Activated CD8-positive, alpha-beta T cell treated with anti-CD3 and anti-CD28 coated beads for 36 hours (primary cell): ENCODE data around the gene CCDC92B. TPM values are rescaled to one million over a fixed set of nuclear protein-coding genes. Genes with fewer than 3 reads are reported as not detected.
"Not testable (repeated sequence)": the region's sequence is repeated elsewhere in the genome, so short reads cannot be mapped to it uniquely, and the experiment has no call there.

Experiments used
- ATAC-seq: fragments of 200-7000 bp; cut with Tn5 transposase; one replicate; pipeline ENCODE4 v1.10.0; 2021; ENCODE audit warnings: mild to moderate bottlenecking, moderate library complexity
- CTCF ChIA-PET: fragments of 350-600 bp; sonication (Branson Sonifier 250); formaldehyde crosslinking; loops from one replicate; lab custom pipeline; 2021; ENCODE audit warnings: antibody characterized with exemption; lab: Charles Lee
- POLR2A ChIA-PET: fragments of 350-600 bp; sonication (Branson Sonifier 250); formaldehyde crosslinking; loops from one replicate; lab custom pipeline; 2021; ENCODE audit warnings: antibody characterized with exemption; lab: Charles Lee
- DNase-seq: peaks from one replicate; pipeline ENCODE4 v3.0.0-alpha.2; 2020
- H3K27ac Mint-ChIP-seq: one replicate; pipeline ENCODE4 v1.8.0; 2021; ENCODE audit warnings: mild to moderate bottlenecking, mixed read lengths
- H3K27me3 Mint-ChIP-seq: one replicate; pipeline ENCODE4 v1.8.0; 2021; ENCODE audit warnings: mixed read lengths
- H3K36me3 Mint-ChIP-seq: one replicate; pipeline ENCODE4 v1.8.0; 2021; ENCODE audit warnings: low read depth, mixed read lengths
- H3K4me1 Mint-ChIP-seq: one replicate; pipeline ENCODE4 v1.8.0; 2021; ENCODE audit warnings: low read depth, mixed read lengths
- H3K4me3 Mint-ChIP-seq: one replicate; pipeline ENCODE4 v1.8.0; 2021; ENCODE audit warnings: mild to moderate bottlenecking, moderate library complexity, mixed read lengths
- H3K9me3 Mint-ChIP-seq: one replicate; pipeline ENCODE4 v1.8.0; 2021; ENCODE audit warnings: mixed read lengths
- intact Hi-C: fragments of 100-400 bp; cut with micrococcal nuclease; formaldehyde crosslinking; loops from one replicate; pipeline ENCODE4 v1.10.0; 2022
- total RNA-seq, 2 experiments: library from RNA; stranded (reverse); gene quantifications; one replicate each; pipeline ENCODE4 v1.2.3, GENCODE V29; 2021
- TF ChIP-seq, protein P1 (sequence below): fragments of 200-600 bp; IDR thresholded peaks from one replicate; pipeline ENCODE4 v1.8.0; 2022; ENCODE audit warnings: antibody characterized with exemption, mild to moderate bottlenecking

The CCDC92B gene
- total RNA-seq, 2 experiments from 2014 or later = 0.09 TPM; not detected in 1

DNA sequence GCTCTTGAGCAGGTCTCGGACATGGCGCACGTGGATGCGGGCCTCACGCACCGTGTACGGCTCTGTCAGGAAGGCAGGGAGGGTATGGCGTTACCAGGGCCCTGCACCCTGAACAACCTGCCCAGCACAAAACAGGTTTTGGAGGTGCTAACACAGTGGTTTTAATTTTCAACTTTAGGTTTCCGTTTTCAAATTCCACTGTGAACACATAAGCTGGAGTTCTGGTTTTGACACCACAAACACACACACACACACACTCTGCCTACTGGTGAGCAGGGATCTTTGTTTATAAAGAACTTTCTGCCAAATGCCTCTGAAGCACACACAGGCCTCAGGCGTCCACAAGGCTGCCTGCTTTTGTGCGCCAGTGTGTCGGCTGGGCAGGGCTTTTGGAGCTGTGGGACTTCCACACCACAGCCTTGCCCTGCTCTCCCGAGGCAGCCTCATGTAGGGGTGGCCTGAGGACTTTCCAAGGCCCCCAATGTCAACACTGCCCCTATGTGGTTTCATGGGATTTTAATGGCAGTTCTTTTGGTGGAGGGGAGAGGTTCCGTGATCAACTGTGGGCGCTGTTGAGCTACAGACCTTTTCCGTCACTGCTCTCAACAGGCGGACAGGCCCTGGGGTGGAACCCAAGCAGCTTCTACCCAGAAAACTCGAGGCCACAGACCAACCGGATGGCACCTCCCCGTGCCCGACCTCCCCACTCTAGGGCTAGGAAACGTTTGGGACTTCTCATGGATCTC lies 47.3 kb downstream of the CCDC92B start:
- ChIA-PET CTCF (no interaction called here), POLR2A (interaction anchor here (0.7 to 1.9 kb wide), 5 partner anchors 9 to 22 kb away, joined by 3 to 6 read pairs (median 3); no protein-coding TSS in a partner anchor)
- intact Hi-C loops = no loop called here
- DNase-seq = no peak
- no peak overlapping the region for H3K27ac Mint-ChIP-seq
- TF ChIP-seq, protein P1, sequence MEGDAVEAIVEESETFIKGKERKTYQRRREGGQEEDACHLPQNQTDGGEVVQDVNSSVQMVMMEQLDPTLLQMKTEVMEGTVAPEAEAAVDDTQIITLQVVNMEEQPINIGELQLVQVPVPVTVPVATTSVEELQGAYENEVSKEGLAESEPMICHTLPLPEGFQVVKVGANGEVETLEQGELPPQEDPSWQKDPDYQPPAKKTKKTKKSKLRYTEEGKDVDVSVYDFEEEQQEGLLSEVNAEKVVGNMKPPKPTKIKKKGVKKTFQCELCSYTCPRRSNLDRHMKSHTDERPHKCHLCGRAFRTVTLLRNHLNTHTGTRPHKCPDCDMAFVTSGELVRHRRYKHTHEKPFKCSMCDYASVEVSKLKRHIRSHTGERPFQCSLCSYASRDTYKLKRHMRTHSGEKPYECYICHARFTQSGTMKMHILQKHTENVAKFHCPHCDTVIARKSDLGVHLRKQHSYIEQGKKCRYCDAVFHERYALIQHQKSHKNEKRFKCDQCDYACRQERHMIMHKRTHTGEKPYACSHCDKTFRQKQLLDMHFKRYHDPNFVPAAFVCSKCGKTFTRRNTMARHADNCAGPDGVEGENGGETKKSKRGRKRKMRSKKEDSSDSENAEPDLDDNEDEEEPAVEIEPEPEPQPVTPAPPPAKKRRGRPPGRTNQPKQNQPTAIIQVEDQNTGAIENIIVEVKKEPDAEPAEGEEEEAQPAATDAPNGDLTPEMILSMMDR = no peak
- no peak for ATAC-seq
- H3K9me3 Mint-ChIP-seq = no peaks in the 10 kb centered on the region
- no peaks in the 10 kb centered on the region for H3K27me3 Mint-ChIP-seq
- H3K36me3 Mint-ChIP-seq = peaks cover 29% of the 10 kb centered on the region
- H3K4me3 Mint-ChIP-seq = no peak overlapping the region
- H3K4me1 Mint-ChIP-seq = peaks cover 7% of the 10 kb centered on the region

DNA sequence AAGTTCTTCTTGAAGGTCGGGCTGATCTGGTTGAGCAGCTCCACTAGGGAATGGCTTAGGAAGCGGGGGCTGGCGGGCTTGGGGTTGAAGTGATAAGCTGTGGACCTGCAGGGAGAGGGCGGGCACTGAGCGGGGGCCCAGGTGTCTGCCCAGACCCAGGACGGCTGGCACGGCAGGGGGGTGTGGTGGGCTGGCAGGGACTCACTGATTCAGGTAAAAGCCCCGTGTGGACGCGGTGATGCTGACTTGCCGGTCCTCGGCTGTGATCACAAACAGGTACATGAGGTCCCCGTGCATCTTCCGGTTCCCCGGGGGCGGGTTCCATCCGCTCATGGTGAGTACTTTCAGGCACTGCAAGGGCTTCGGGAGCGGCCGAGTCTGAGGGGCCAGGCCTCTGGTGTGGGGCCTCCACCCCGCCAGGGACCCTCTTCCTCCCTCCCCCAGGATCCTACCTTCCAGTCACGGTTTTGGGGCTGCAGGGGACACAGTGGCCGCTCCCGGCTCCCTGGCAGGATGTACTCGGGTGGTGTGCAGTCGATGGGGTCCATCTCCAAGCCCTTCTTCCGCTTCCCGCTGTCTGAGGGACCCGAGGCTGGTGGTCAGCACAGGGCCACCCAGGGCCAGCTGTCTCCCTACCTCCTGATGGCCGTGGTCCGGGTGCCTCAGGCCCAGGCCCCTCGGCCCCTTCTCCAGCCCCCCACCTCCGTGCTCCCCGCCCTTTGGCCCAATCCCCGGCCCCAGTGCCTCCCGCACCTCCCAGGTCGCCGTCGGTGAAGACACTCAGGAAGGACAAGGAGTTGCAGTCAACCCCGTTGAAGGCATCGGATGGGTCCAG lies 48.1 kb downstream of the CCDC92B start:
- peaks cover 29% of the 10 kb centered on the region for H3K36me3 Mint-ChIP-seq
- POLR2A ChIA-PET = interaction anchor here (1.0 to 1.9 kb wide), 2 partner anchors 9 to 15 kb away, joined by 3 to 6 read pairs; no protein-coding TSS in a partner anchor
- peaks cover 7% of the 10 kb centered on the region for H3K4me1 Mint-ChIP-seq
- H3K9me3 Mint-ChIP-seq = no peaks in the 10 kb centered on the region
- no peak for DNase-seq
- no peaks in the 10 kb centered on the region for H3K27me3 Mint-ChIP-seq
- CTCF ChIA-PET = no interaction called here
- intact Hi-C loops = no loop called here
- TF ChIP-seq, protein P1 = no peak
- ATAC-seq = no peak
- H3K27ac Mint-ChIP-seq = no peak overlapping the region
- H3K4me3 Mint-ChIP-seq = no peak overlapping the region

DNA sequence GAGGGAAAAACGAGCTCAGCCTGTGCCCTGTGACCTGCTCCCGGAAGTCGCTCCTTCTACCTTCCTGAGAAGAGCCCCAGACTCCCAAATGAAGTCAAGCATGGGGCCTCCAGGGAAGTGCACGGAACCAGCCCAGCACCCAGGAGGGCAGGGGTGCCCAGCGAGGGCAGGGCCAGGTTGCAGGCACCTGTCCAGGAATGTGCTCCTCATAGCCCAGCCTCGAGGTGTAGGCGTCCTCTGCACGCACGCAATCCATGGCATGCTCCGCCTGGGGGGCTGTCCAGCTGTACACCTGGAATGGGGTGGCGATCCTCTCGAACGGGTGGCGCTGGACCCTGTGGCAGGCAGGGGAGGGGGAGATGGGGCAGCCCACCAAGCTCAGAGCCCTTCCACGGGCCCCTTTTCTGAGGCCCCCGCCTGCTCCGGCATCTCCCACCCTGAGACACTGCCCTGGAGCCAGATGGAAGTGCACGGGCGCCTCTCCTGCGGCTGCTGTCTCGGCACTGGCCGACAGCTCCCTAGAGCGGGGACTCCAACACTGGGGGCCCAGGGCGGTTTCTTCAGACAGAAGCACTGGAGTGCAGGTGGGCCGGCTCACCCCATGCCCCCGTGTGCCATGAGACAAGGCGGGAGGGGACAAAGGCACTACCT lies 48.8 kb downstream of the CCDC92B start:
- Mint-ChIP-seq H3K27me3 (no peaks in the 10 kb centered on the region), H3K4me3 (no peak overlapping the region), H3K4me1 (peaks cover 3% of the 10 kb centered on the region), H3K27ac (no peak overlapping the region), H3K36me3 (peaks cover 28% of the 10 kb centered on the region), H3K9me3 (no peaks in the 10 kb centered on the region)
- TF ChIP-seq, protein P1 = no peak
- DNase-seq (no peak), ATAC-seq (no peak)
- POLR2A ChIA-PET = interaction anchor here (1.0 kb wide), 1 partner anchor 15 kb away, joined by 5 read pairs; no protein-coding TSS in a partner anchor
- CTCF ChIA-PET = no interaction called here
- intact Hi-C loops = no loop called here

DNA sequence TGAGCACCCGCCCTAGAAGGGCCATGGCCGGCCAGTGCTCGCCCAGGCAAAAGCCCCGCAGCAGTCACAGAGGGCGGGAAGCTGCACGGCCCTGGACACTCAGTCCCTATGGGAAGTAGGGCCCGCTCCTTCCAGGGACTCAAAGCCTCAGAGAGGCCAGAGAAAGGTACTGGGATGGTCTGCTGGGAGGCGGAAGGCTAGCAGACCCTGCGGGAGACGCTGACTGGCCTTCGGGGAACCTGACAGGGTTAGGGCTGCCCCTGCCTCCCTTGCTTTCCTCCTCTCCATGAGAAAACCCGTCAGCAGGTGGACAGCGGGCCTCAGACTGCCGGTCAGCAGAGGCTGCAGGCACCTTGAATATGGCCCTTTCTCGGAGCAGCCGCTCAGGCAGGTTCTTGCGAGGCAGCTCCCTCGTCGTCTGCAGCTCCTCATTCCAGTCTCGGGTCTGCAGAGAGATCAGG lies 49.4 kb downstream of the CCDC92B start:
- CTCF ChIA-PET = no interaction called here

DNA sequence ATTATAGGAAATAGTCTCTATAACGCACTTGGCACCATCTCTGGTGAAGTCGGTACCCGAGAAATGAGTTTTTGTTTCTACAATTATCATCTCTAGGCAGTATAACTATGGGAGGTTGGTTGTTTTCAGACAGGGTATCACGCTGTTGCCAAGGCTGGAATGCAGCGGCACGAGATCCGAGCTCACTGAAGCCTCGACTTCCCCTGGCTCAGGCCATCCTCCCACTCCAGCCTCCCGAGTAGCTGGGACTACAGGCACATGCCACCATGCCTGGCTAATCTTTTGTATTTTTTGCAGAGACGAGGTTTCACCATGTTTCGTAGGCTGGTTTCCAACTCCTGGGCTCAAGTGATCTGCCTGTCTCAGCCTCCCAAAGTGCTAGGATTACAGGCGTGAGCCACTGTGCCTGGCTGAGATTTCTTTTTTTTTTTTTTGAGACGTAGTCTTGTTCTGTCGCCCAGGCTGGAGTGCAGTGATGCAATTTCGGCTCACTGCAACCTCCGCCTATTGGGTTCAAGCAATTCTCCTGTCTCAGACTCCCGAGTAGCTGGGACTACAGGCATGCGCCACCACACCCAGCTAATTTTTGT lies 50.1 kb downstream of the CCDC92B start:
- POLR2A ChIA-PET = interaction anchor here (1.0 kb wide), 1 partner anchor 11 kb away, joined by 3 read pairs; no protein-coding TSS in a partner anchor
- H3K4me3 Mint-ChIP-seq, H3K27ac Mint-ChIP-seq, DNase-seq, H3K9me3 Mint-ChIP-seq, CTCF ChIA-PET, intact Hi-C loops, ATAC-seq, H3K4me1 Mint-ChIP-seq, H3K27me3 Mint-ChIP-seq: not testable (repeated sequence)
- peaks cover 19% of the 10 kb centered on the region for H3K36me3 Mint-ChIP-seq

More for the DNA sequence above, 49.4 kb downstream of the CCDC92B start:
- Mint-ChIP-seq H3K9me3 (no peaks in the 10 kb centered on the region), H3K4me3 (no peak overlapping the region), H3K4me1 (no peaks in the 10 kb centered on the region), H3K36me3 (peaks cover 24% of the 10 kb centered on the region), H3K27me3 (no peaks in the 10 kb centered on the region), H3K27ac (no peak overlapping the region)
- ATAC-seq = no peak
- POLR2A ChIA-PET = interaction anchor here (1.0 kb wide), 1 partner anchor 14 kb away, joined by 5 read pairs; no protein-coding TSS in a partner anchor
- no peak for DNase-seq
- TF ChIP-seq, protein P1 = no peak
- intact Hi-C loops = no loop called here
